CD14-positive monocyte (primary cell): Measurements from ENCODE around the gene RHEB. TPM values are rescaled to one million over a fixed set of nuclear protein-coding genes. Genes with fewer than 3 reads are reported as not detected.

Experiments used
- DNase-seq, 3 donors: peaks; one replicate each; pipeline ENCODE4 v3.0.0-alpha.2; 2011 to 2022
- H2AFZ ChIP-seq: 2 replicates; pipeline ENCODE4 v1.6.0; 2012; ENCODE audit warnings: mild to moderate bottlenecking, low read depth, low read length, inconsistent platforms; ENCODE audit not compliant: insufficient read depth, poor library complexity, severe bottlenecking
- H3K27ac ChIP-seq, 2 donors: 1 replicate in 1 of 2; 2 replicates in 1 of 2; pipeline ENCODE4 v1.5.1; 2012 to 2013; ENCODE audit warnings: low read length in 2 of 2, control low read depth in 1 of 2, inconsistent platforms in 1 of 2, low read depth in 1 of 2, mild to moderate bottlenecking in 1 of 2
- H3K27me3 ChIP-seq, 2 donors: one replicate each; pipeline versions ENCODE4 v1.6.0 to v1.6.1; 2011 to 2013; ENCODE audit warnings: low read length in 2 of 2; ENCODE audit not compliant: control insufficient read depth in 2 of 2, insufficient read depth in 2 of 2
- H3K36me3 ChIP-seq, 2 donors: replicated peaks in 1 of 2; 1 replicate in 1 of 2; 2 replicates in 1 of 2; pipeline versions ENCODE4 v1.5.1 to v1.6.1; 2012 to 2013; ENCODE audit warnings: low read length in 2 of 2, control low read depth in 1 of 2, inconsistent platforms in 1 of 2, mild to moderate bottlenecking in 1 of 2; ENCODE audit not compliant: insufficient read depth in 2 of 2, control insufficient read depth in 1 of 2
- H3K4me1 ChIP-seq, 2 donors: 1 replicate in 1 of 2; 2 replicates in 1 of 2; pipeline versions ENCODE4 v1.5.1 to v1.6.1; 2012 to 2013; ENCODE audit warnings: low read length in 2 of 2, control low read depth in 1 of 2, inconsistent platforms in 1 of 2, mild to moderate bottlenecking in 1 of 2, moderate library complexity in 1 of 2; ENCODE audit not compliant: insufficient read depth in 2 of 2, control insufficient read depth in 1 of 2
- H3K4me2 ChIP-seq: replicated peaks from 2 replicates; pipeline ENCODE3; 2012; ENCODE audit warnings: low read length, moderate library complexity, mild to moderate bottlenecking; ENCODE audit not compliant: poor library complexity, severe bottlenecking; ENCODE audit errors: extremely low read depth
- H3K4me3 ChIP-seq, 3 experiments: fragments of 200-600 bp in 1 of 3; sonication (generic) in 1 of 3; replicated peaks in 1 of 3; 1 replicate in 2 of 3; 2 replicates in 1 of 3; pipeline ENCODE4 v1.5.1; 2011 to 2013; ENCODE audit warnings: low read length in 3 of 3, mild to moderate bottlenecking in 3 of 3, control low read depth in 2 of 3, low read depth in 2 of 3, inconsistent platforms in 1 of 3, moderate library complexity in 1 of 3
- H3K79me2 ChIP-seq: 2 replicates; pipeline ENCODE4 v1.6.0; 2012; ENCODE audit warnings: mild to moderate bottlenecking, control low read depth, inconsistent platforms, low read length, moderate library complexity; ENCODE audit not compliant: insufficient read depth
- H3K9ac ChIP-seq: 2 replicates; pipeline ENCODE4 v1.6.0; 2017; ENCODE audit warnings: low read length, mild to moderate bottlenecking; ENCODE audit not compliant: insufficient read depth, poor library complexity, severe bottlenecking
- H3K9me3 ChIP-seq, 2 donors: replicated peaks in 1 of 2; 1 replicate in 1 of 2; 2 replicates in 1 of 2; pipeline versions ENCODE4 v1.5.1 to v1.6.1; 2012 to 2013; ENCODE audit warnings: low read length in 2 of 2, control low read depth in 1 of 2; ENCODE audit not compliant: control insufficient read depth in 1 of 2, insufficient read depth in 1 of 2
- H4K20me1 ChIP-seq: 2 replicates; pipeline ENCODE4 v1.6.0; 2012; ENCODE audit warnings: mild to moderate bottlenecking, low read length, control low read depth, moderate library complexity; ENCODE audit not compliant: insufficient read depth
- H3K27ac Mint-ChIP-seq, 7 donors: one replicate each; pipeline ENCODE4 v1.8.0; 2020; ENCODE audit warnings: mild to moderate bottlenecking in 7 of 7, mixed read lengths in 7 of 7, moderate library complexity in 6 of 7, inconsistent platforms in 2 of 7
- H3K27me3 Mint-ChIP-seq, 3 donors: one replicate each; pipeline ENCODE4 v1.8.0; 2021 to 2022; ENCODE audit warnings: low read depth in 3 of 3, mild to moderate bottlenecking in 3 of 3, mixed read lengths in 3 of 3, moderate library complexity in 3 of 3, inconsistent platforms in 1 of 3
- H3K36me3 Mint-ChIP-seq, 2 donors: one replicate each; pipeline ENCODE4 v1.8.0; 2020; ENCODE audit warnings: mixed read lengths in 2 of 2, inconsistent platforms in 1 of 2, mild to moderate bottlenecking in 1 of 2
- H3K4me1 Mint-ChIP-seq: one replicate; pipeline ENCODE4 v1.8.0; 2020; ENCODE audit warnings: mild to moderate bottlenecking, mixed read lengths
- H3K4me3 Mint-ChIP-seq, 2 donors: one replicate each; pipeline ENCODE4 v1.8.0; 2020; ENCODE audit warnings: mild to moderate bottlenecking in 2 of 2, mixed read lengths in 2 of 2, moderate library complexity in 1 of 2
- H3K9me3 Mint-ChIP-seq, 7 donors: one replicate each; pipeline ENCODE4 v1.8.0; 2020 to 2022; ENCODE audit warnings: mixed read lengths in 7 of 7, mild to moderate bottlenecking in 6 of 7, moderate library complexity in 6 of 7, inconsistent platforms in 2 of 7
- CTCF ChIP-seq: fragments of 200-600 bp; IDR thresholded peaks from one replicate; pipeline ENCODE4 v1.8.0; 2022; ENCODE audit warnings: antibody characterized with exemption, mild to moderate bottlenecking
- WGBS: methylation state at CpG from one replicate; pipeline ENCODE4 v1.1.5; 2013; ENCODE audit warnings: missing lambda C conversion rate; ENCODE audit not compliant: insufficient coverage; 5-methylcytosine and 5-hydroxymethylcytosine counted together
- intact Hi-C, 2 donors: fragments of 100-400 bp; cut with micrococcal nuclease; formaldehyde crosslinking; loops; one replicate each; pipeline versions ENCODE4 v1.15.0 to v1.15.1; 2023
- polyA plus RNA-seq, 3 donors: library from polyadenylated mRNA; depleted of rRNA in 1 of 3; unstranded in 2 of 3; stranded (reverse) in 1 of 3; fragments of 300-500 nt in 2 of 3; fragments of >200 nt in 1 of 3; fragmentation: Illumina TruSeq in 2 of 3; gene quantifications; 1 replicate in 2 of 3; 2 replicates in 1 of 3; pipeline ENCODE4 v1.2.3, GENCODE V29; 2012 to 2021

The RHEB gene
- polyA plus RNA-seq, 3 donors = 20.4 to 96.1 (median 95.8) TPM

GRCh38 chr7:151484971-151485707 is 34.6 kb downstream of the RHEB start:
- peaks cover 0 to 2% (median 0%) of the 10 kb centered on the region in 7 donors for H3K9me3 Mint-ChIP-seq
- no peak overlapping the region for H2AFZ ChIP-seq
- no peak overlapping the region for H3K4me2 ChIP-seq
- H3K9me3 ChIP-seq = no peaks in the 10 kb centered on the region
- peak overlapping the region; percentile 20 to 87 (median 75) for H3K27ac Mint-ChIP-seq
- no CpG with 5 or more reads among the region's 7 CpGs for whole genome bisulfite sequencing
- no peak for TF ChIP-seq CTCF
- H3K27ac ChIP-seq = peak overlapping the region in 1 of 2 donors; percentile 57
- H3K27me3 Mint-ChIP-seq = no peaks in the 10 kb centered on the region
- H3K36me3 ChIP-seq = peaks cover 70 to 95% of the 10 kb centered on the region in 2 donors
- DNase-seq = peak; percentile 41 to 73 (median 58)
- no peaks in the 10 kb centered on the region for H3K27me3 ChIP-seq
- peaks cover 17% of the 10 kb centered on the region for H3K4me1 Mint-ChIP-seq
- H3K79me2 ChIP-seq = peaks cover 92% of the 10 kb centered on the region
- intact Hi-C loops = no loop called here
- no peak overlapping the region for H3K4me3 ChIP-seq
- H4K20me1 ChIP-seq = peaks cover 67% of the 10 kb centered on the region
- H3K4me3 Mint-ChIP-seq = peak overlapping the region in 1 of 2 donors; percentile 26
- H3K9ac ChIP-seq = no peak overlapping the region
- H3K36me3 Mint-ChIP-seq = peaks cover 77 to 86% of the 10 kb centered on the region in 2 donors
- peaks cover 14 to 24% of the 10 kb centered on the region in 2 donors for H3K4me1 ChIP-seq

- H3K4me2 ChIP-seq = no peak overlapping the region
- no peak overlapping the region for H3K4me3 ChIP-seq
- TF ChIP-seq CTCF = no peak
- Mint-ChIP-seq H3K27ac (peak overlapping the region in 1 of 7 donors; percentile 45), H3K27me3 (no peaks in the 10 kb centered on the region), H3K9me3 (peaks cover 0 to 2% (median 0%) of the 10 kb centered on the region in 7 donors), H3K36me3 (peaks cover 73 to 80% of the 10 kb centered on the region in 2 donors), H3K4me3 (no peak overlapping the region), H3K4me1 (peaks cover 17% of the 10 kb centered on the region)
- H3K79me2 ChIP-seq = peaks cover 91% of the 10 kb centered on the region
- peaks cover 14 to 24% of the 10 kb centered on the region in 2 donors for H3K4me1 ChIP-seq
- intact Hi-C loops = no loop called here
- no CpG with 5 or more reads among the region's 1 CpG for WGBS
- H3K36me3 ChIP-seq = peaks cover 60 to 90% of the 10 kb centered on the region in 2 donors
- H3K27me3 ChIP-seq = no peaks in the 10 kb centered on the region
- no peak overlapping the region for H2AFZ ChIP-seq
- H3K27ac ChIP-seq = peak overlapping the region in 1 of 2 donors; percentile 11
- no peak overlapping the region for H3K9ac ChIP-seq
- no peaks in the 10 kb centered on the region for H3K9me3 ChIP-seq
- DNase-seq = no peak
- H4K20me1 ChIP-seq = peaks cover 75% of the 10 kb centered on the region
Measured at GRCh38 chr7:151483711-151483983, 36.0 kb downstream of the RHEB start.
